Endometrium (tissue), 2 donors: ENCODE results near the gene B4GALT6.

ENCODE experiments used
- FAIRE-seq: peaks from 2 replicates; lab custom pipeline; 2012; peaks lifted over from hg19 to GRCh38; lab: Jason Lieb, UNC
- donor health status: control.
- donor health status: control.

B4GALT6 gene

GRCh38 chr18:31659576-31660177 lies 24.7 kb downstream of the B4GALT6 start:
- no peak for FAIRE-seq

GRCh38 chr18:31658670-31659575 lies 25.5 kb downstream of the B4GALT6 start:
- no peak for FAIRE-seq

GRCh38 chr18:31657823-31658669 lies 26.3 kb downstream of the B4GALT6 start:
- FAIRE-seq: no peak

GRCh38 chr18:31656754-31657153 lies 27.6 kb downstream of the B4GALT6 start:
- no peak for FAIRE-seq

GRCh38 chr18:31655354-31655753 lies 29.0 kb downstream of the B4GALT6 start:
- FAIRE-seq: no peak

- no peak for FAIRE-seq
Observed at GRCh38 chr18:31652877-31653276, 31.5 kb downstream of the B4GALT6 start.

GRCh38 chr18:31652357-31652756 lies 32.0 kb downstream of the B4GALT6 start:
- no peak for FAIRE-seq

GRCh38 chr18:31651369-31651768 lies 33.0 kb downstream of the B4GALT6 start:
- no peak for FAIRE-seq

GRCh38 chr18:31649978-31650719 lies 34.2 kb downstream of the B4GALT6 start:
- no peak for FAIRE-seq

GRCh38 chr18:31649449-31649848 lies 34.9 kb downstream of the B4GALT6 start:
- no peak for FAIRE-seq

- FAIRE-seq: no peak
Observed at GRCh38 chr18:31648966-31649429, 35.4 kb downstream of the B4GALT6 start.

- no peak for FAIRE-seq
Observed at GRCh38 chr18:31648458-31648857, 35.9 kb downstream of the B4GALT6 start.

- no peak for FAIRE-seq
Observed at GRCh38 chr18:31647127-31647753, 37.1 kb downstream of the B4GALT6 start.

- FAIRE-seq: no peak
Observed at GRCh38 chr18:31646332-31647126, 37.9 kb downstream of the B4GALT6 start.

GRCh38 chr18:31645411-31645810 lies 39.0 kb downstream of the B4GALT6 start:
- FAIRE-seq: no peak

GRCh38 chr18:31643003-31643402 lies 41.4 kb downstream of the B4GALT6 start:
- no peak for FAIRE-seq

GRCh38 chr18:31637445-31637844 lies 46.9 kb downstream of the B4GALT6 start:
- no peak for FAIRE-seq

GRCh38 chr18:31636387-31636786 lies 48.0 kb downstream of the B4GALT6 start:
- peak; percentile 72 for FAIRE-seq

- no peak for FAIRE-seq
Observed at GRCh38 chr18:31634331-31634713, 50.1 kb downstream of the B4GALT6 start.
